ENCODE results near the gene GDPGP1.

Gene GDPGP1

GRCh38 chr15:90294601-90295269, 60.7 kb downstream of the GDPGP1 start:
- peak in 3 of 58 donors; percentile 8 to 29 (median 14) for DNase-seq

- DNase-seq = no peak
Measured at GRCh38 chr15:90295270-90295648, 61.2 kb downstream of the GDPGP1 start.
